Pons (tissue), 1 donor: ENCODE results near the gene GLRA3.
"Not testable (repeated sequence)": the region's sequence is repeated elsewhere in the genome, so short reads cannot be mapped to it uniquely, and the experiment has no call there.

Experiments used
- DNase-seq: peaks from one replicate; pipeline ENCODE4 v3.0.0-alpha.2; 2016; ENCODE audit warnings: low spot score

The GLRA3 gene

GRCh38 chr4:174808836-174809235 lies 20.2 kb downstream of the GLRA3 start:
- no peak for DNase-seq

- no peak for DNase-seq
Measured at GRCh38 chr4:174808119-174808518, 20.9 kb downstream of the GLRA3 start.

- no peak for DNase-seq
Measured at GRCh38 chr4:174805746-174806145, 23.3 kb downstream of the GLRA3 start.

GRCh38 chr4:174794543-174795094 lies 34.4 kb downstream of the GLRA3 start:
- DNase-seq: no peak

- no peak for DNase-seq
Measured at GRCh38 chr4:174789657-174790056, 39.4 kb downstream of the GLRA3 start.

- not testable (repeated sequence) for DNase-seq
Measured at GRCh38 chr4:174778274-174778986, 50.6 kb downstream of the GLRA3 start.

GRCh38 chr4:174775366-174775765 lies 53.7 kb downstream of the GLRA3 start:
- no peak for DNase-seq

- peak; percentile 64 for DNase-seq
Measured at GRCh38 chr4:174764105-174764729, 64.8 kb downstream of the GLRA3 start.

- no peak for DNase-seq
Measured at GRCh38 chr4:174763454-174764104, 65.5 kb downstream of the GLRA3 start.

GRCh38 chr4:174761451-174761850 lies 67.6 kb downstream of the GLRA3 start:
- no peak for DNase-seq

- no peak for DNase-seq
Measured at GRCh38 chr4:174757736-174758135, 71.3 kb downstream of the GLRA3 start.

- no peak for DNase-seq
Measured at GRCh38 chr4:174753021-174753420, 76.0 kb downstream of the GLRA3 start.

- no peak for DNase-seq
Measured at GRCh38 chr4:174752026-174752425, 77.0 kb downstream of the GLRA3 start.

- no peak for DNase-seq
Measured at GRCh38 chr4:174749091-174749490, 80.0 kb downstream of the GLRA3 start.

GRCh38 chr4:174746710-174747109 lies 82.3 kb downstream of the GLRA3 start:
- DNase-seq: no peak

GRCh38 chr4:174742561-174742960 lies 86.5 kb downstream of the GLRA3 start:
- DNase-seq: no peak

GRCh38 chr4:174739576-174739975 lies 89.5 kb downstream of the GLRA3 start:
- no peak for DNase-seq

GRCh38 chr4:174734181-174734580 lies 94.9 kb downstream of the GLRA3 start:
- DNase-seq: no peak

GRCh38 chr4:174717828-174718227 lies 111.2 kb downstream of the GLRA3 start:
- no peak for DNase-seq

GRCh38 chr4:174716986-174717770 lies 111.9 kb downstream of the GLRA3 start:
- DNase-seq: no peak

- DNase-seq: peak; percentile 25
Measured at GRCh38 chr4:174714393-174715211, 114.4 kb downstream of the GLRA3 start.
